HG03045 (cell line): ENCODE data around the gene SEMA7A.

Source experiments
- ATAC-seq: cut with Tn5 transposase; IDR thresholded peaks from one replicate; pipeline ENCODE4 v1.9.1; 2021; ENCODE audit warnings: mild to moderate bottlenecking, moderate library complexity; ENCODE audit not compliant: unreplicated experiment

SEMA7A gene

DNA sequence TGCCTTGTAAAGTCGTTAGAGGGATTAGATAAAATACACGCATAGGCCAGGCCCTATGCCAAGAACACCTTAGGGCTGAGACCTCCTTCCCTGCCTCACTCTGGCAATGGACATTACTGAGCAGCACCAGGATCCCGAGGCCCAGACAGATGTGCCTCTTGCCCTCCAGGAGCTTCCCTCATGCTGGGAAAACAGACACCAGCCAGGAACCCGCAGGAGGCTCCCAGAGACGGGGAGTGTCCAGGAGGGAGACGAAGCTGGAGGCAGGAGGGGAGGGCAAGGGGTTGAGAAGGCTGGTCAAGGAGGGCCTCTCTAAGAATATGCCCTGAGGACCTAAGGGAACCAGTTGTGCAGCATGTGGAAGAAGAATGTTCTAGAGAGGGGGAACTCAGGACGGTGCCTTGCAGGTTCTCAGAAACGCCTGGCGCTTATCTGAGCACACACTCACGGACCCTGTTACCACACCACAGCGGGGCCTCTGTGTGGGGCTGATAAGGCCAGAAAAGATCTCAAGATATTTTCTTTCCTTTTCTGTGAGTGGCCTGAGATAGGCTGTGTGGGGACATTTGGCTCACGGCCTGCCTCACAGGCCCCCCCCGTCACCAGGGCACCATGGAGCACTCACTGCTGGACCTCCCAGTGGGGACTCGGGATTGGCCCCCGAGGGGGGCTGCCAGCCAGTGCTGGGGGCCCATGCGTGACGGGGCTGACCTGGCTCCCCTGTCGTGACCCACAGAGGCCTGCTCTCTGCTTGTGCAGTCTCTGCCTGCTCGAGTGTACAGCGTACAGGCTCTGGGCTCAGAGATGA is 44.3 kb downstream of the SEMA7A start:
- no peak for ATAC-seq

- no peak for ATAC-seq
Observed at GRCh38 chr15:74388363-74388951, 45.3 kb downstream of the SEMA7A start.

- no peak for ATAC-seq
Observed at GRCh38 chr15:74387621-74388362, 46.0 kb downstream of the SEMA7A start.

DNA sequence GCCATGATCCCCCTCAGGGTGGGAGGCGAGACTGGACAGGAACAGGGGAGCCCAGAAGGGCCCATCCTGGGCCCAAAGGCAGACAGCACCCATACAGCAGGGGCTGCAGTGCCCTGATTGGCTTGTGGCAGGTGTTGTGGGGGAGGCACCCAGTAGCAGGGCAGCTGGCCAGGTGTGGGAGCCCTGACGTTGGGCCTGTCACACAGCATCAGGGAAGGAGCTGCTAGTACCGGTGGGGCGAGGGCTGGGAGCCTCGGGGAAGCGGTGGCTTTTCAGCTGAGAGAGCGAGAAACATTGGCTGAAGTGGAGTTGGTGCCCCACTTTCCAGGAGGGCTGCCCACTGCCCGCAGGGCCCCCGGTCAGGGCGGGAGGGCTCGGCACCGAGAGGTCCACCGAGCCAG is 46.6 kb downstream of the SEMA7A start:
- ATAC-seq, result no peak

GRCh38 chr15:74386496-74387140 is 47.1 kb downstream of the SEMA7A start:
- no peak for ATAC-seq

DNA sequence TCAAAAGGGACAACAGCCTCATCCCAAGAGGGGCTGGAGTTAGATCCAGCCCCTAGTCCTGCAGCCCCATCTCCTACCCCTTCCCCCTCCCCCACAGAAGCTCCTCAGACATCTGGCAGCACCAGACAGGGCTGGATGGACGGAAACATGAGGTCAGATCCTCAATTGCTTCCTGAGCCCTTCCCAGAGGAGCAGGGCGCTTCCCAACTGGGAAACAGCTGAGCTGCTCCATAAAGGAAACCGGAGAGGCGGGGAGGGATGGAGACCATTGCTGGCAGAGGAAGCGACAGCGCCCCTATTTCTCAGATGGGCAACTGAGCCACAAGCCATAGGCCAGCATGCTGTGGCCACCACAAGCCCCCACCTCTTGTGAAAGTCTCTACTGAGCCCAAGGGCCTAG is 48.0 kb downstream of the SEMA7A start:
- no peak for ATAC-seq

- ATAC-seq, result peak; percentile 59
Observed at GRCh38 chr15:74384881-74385643, 48.7 kb downstream of the SEMA7A start.

GRCh38 chr15:74384566-74384880 is 49.2 kb downstream of the SEMA7A start:
- ATAC-seq, result no peak

DNA sequence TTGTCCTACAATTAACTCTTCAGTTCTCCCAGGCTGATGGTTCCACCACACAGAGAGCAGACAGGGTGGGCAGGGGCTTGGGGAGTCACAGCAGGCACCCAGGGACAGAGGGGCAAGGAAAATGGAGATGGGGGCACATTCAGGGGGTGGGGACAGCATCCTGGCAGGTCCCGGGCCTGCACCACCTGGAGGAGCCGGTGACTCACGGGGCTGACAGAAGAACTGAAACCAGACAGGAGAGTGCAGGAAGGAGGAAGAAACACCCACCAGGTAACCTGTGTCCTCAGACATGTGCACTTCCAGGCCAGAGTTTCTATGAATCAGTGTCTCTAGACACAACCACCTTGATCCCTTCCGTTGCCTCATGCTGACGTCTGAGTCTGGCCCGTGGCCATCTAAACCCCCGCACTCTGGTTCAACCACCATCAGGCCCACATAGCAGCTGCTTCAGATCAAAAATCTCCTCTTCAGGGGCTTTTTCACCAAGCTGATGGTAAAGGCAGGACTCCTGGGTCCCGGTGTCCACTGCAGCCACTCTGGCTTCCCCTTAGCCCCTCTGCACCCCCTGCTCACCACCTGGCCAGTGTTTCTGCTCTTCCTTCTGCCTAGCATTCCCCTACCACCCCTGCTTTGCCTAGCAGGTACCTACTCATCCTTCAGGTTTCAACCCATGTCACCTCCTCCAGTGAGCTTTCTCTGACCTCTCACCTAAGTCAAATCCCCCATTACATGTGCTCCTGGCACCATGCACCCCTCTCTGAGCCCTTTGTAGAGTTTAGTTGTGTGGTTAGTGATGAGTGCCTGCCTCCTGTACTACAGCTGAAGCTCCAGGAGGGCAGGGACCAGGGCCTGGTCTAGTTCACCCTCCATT is 49.8 kb downstream of the SEMA7A start:
- ATAC-seq, result peak; percentile 32

DNA sequence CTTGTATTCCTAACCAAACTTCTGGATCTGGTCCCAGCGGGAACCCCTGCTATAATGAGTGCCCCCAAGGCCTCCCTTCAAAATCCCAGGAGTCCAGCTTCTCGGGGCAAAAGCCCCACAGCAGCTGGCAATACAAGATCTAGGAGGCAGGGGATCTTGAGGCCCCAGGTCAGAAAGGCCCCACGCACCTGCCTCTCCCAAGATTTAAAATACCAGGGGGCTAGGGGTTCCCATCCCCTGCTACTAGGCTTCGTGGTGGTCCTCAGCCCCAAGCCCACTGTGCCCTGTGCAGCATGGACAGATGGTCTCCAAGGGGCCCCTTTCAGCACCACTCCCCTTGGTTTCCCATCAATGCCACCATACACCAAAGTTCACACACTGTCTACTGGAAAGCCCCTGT is 50.5 kb downstream of the SEMA7A start:
- ATAC-seq, result no peak

DNA sequence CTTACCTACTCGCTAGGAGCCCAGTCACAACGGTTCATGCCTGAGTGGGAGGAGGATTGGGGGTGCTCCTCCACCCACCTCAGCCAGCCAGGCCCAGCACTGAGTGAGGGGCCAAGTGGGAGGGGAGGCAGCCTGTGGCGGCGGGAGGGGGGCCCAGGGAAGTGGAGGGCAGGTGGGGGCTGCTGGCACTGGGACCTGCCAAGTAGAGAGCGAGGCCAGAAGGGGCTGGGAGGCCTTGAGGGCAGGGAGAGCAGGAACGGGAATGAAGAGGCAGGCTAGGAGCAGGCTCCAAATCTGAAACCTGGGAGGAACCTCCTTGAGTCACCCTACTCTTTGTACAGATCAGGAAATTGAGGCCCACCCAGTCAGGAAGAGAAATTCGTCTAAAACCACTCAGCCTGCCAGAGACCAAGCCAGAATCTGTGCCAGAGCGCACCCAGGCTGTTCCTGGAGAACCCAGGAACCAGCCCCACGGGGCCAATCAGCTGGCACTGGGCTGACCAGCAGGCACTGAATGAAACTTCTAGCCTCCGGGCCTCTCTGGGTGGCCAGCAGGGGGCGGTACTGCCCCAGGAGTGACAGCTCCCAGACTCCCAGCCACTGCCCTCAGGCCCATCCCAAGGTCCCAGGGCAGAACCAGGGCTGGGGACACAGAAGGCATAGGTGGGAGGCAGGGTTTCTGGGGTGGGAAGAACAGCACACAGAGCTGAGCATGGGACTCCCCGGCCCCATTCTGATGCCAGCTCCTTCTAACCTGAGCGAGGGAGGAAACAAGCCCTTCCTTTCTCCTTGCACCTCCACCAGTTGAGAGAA is 51.5 kb downstream of the SEMA7A start:
- ATAC-seq, result peak; percentile 26

GRCh38 chr15:74381481-74381880 is 52.3 kb downstream of the SEMA7A start:
- no peak for ATAC-seq

DNA sequence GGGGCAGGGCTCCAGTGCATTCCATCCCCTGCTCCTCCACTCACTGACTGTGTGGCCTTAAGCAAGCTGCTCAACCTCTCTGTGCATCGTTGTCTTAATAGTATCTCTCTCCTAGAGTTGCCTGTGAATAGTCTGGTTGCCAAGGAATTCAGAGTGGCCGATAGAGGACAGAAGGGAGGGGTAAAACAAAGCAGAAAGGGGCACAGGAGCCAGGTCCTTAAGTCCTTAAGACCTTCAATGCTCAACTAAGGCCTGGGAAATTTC is 52.6 kb downstream of the SEMA7A start:
- ATAC-seq, result no peak

GRCh38 chr15:74380361-74381189 is 53.2 kb downstream of the SEMA7A start:
- ATAC-seq, result no peak

DNA sequence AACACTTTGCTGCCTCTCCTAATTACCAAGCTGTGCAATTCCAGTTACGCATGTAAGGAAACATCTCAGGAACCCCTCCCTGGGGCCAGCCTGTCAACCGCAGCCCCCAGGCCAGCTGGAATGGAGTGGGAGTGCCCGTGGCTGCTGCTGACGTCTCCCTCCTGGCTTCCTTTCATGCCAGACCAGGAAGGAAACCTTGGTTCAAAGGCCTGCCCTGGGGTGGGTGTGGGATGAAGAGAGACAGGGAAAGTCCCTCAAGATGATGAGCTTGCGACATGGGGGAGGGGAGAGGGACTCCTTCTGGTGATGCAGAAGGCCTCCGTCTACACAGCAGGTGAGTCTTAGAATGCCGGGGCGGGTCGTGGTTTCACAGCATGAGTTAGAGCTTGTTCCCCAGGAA is 54.9 kb downstream of the SEMA7A start:
- no peak for ATAC-seq

DNA sequence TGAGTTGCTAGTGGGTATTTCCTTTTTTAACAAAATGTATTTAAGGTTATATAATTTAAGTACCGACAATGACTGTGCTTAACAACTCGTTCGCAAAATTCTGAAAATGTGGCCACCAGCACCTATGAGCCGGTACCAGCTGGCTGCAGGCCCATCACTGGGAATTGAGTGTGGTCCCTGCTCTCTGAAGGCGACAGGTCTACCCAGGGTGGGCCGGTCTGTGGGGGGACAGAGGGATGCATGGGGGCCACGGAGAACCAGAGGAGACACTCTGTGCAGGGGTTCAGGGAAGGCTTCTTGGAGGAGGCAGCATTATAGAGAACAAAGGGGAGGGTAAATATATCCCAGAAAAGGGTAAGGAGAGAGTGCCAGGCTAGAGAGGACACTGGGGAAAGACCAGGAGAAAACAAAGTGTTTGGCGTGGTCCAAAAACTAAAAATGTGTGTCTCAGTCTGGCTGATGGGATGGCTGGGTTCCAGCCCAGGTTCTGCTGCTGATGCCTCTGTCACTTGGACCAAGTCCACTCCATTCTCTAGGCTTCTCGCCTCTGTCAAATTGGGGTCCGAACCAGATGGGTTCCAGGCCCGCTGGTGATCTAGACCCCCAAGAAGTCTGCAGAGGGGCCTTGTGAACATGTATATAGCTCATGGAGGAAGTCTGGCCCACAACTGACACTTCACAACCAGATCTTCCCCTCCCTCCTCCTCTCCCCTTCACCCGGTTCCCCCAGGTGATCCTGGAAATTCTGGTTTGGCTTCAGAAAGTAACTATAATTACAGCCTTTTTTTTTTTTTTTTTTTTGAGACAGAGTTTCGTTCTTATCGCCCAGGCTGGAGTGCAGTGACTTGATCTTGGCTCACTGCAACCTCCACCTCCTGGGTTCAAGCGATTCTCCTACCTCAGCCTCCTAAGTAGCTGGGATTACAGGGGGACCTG is 55.7 kb downstream of the SEMA7A start:
- no peak for ATAC-seq

GRCh38 chr15:74376825-74377581 is 56.8 kb downstream of the SEMA7A start:
- ATAC-seq, result no peak
